Heart left ventricle (tissue), 13 donors: ENCODE data around the gene MRPL38.

ENCODE experiments used
- CTCF ChIP-seq, 12 donors: fragments of 200-600 bp; sonication (generic) in 4 of 12; IDR thresholded peaks; one replicate each; pipeline versions ENCODE4 v1.5.0 to v1.8.0; 2018 to 2022; ENCODE audit warnings: antibody characterized with exemption in 12 of 12, mild to moderate bottlenecking in 5 of 12
- POLR2A ChIP-seq, 2 donors: fragments of 450-650 bp; IDR thresholded peaks; one replicate each; pipeline ENCODE4 v1.6.1; 2017; ENCODE audit warnings: antibody characterized with exemption in 2 of 2, mild to moderate bottlenecking in 2 of 2, moderate library complexity in 2 of 2
- donor health status: ischemic (EF 13 %, LVEDD 7.1; RV severe dilation, severe dysfunction).
- donor health status: DM: no; HTN: yes; CAD: no.
- donor health status: DM: no; HTN: no; CAD: no.
- donor health status: ischemic (EF 25% LVEDD 6.9; RV normal size, moderate dysfunction).
- donor health status: ischemic (EF 25% LVEDD 5.7; RV mildly dilated, moderate dysfunction).
- donor health status: ischemic (EF 35%, LVEDD 5.7; RV mildly dilated, moderate dysfunction).
- donor health status: nonischemic (EF 11% LVEDD 7.7; RV severe dilation, severe dysfunction).
- donor health status: DM: yes; HTN: yes; CAD: no.
- donor health status: PGD.
- donor health status: ischemic (EF 29% LVEDD 5.4; RV normal size, mild dysfunction).
- donor health status: nonischemic (EF 23%, LVEDD 6.1; RV moderate dilation, normal function).

DNA sequence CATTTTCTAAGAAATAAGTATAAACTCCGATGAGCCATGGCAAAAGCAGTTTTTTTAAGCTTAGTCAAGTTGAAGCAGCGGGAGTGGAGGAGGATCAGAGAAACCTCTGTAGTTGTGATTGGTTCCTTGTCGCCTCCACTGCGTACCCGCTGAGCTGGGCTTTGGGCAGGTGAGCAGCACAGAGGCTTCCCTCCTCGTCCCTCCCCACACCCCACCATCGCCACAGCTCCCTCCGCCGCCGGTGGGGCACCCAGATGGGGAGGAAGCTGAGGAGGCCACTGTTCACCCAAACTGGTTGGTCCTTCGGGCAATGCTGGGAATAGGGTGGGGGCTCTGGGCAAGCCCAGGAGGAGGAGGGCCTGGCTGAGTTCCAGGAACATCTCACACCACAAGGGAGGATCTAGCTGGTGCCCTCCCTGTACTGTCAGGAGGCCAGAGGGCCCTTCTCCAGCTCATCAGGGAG, 5.2 kb upstream of the MRPL38 start:
- TF ChIP-seq CTCF (IDR thresholded peaks at IDR 0.05) (no peak), POLR2A (IDR thresholded peaks at IDR 0.05) (no peak)
